NCI-H345 treated with DMSO at 0.1 percent for 48 hours (cell line): Measurements from ENCODE around the gene EAF2.
"Not testable (repeated sequence)": the region's sequence is repeated elsewhere in the genome, so short reads cannot be mapped to it uniquely, and the experiment has no call there.

Source experiments
- DNase-seq: peaks from one replicate; lab custom pipeline; 2025; ENCODE audit not compliant: unreplicated experiment; lab: John Stamatoyannopoulos, UW

The EAF2 gene

DNA sequence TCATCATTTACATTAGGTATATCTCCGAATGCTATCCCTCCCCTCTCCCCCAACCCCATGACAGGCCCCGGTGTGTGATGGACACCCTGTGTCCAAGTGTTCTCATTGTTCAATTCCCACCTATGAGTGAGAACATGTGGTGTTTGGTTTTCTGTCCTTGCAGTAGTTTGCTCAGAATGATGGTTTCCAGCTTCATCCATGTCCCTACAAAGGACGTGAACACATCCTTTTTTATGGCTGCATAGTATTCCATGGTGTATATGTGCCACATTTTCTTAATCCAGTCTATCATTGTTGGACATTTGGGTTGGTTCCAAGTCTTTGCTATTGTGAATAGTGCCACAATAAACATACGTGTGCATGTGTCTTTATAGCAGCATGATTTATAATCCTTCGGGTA lies 22.8 kb downstream of the EAF2 start:
- not testable (repeated sequence) for DNase-seq

DNA sequence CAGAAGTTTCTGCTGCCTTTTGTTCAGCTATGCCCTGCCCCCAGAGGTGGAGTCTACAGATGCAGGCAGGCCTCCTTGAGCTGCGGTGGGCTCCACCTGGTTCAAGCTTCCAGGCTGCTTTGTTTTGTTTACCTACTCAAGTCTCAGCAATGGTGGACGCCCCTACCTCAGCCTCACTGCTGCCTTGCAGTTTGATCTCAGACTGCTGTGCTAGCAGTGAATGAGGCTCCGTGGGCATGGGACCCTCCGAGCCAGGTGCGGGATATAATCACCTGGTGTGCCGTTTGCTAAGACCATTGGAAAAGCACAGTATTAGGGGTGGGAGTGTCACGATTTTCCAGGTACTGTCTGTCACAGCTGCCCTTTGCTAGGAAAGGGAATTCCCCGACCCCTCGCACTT lies 28.2 kb downstream of the EAF2 start:
- DNase-seq = not testable (repeated sequence)

DNA sequence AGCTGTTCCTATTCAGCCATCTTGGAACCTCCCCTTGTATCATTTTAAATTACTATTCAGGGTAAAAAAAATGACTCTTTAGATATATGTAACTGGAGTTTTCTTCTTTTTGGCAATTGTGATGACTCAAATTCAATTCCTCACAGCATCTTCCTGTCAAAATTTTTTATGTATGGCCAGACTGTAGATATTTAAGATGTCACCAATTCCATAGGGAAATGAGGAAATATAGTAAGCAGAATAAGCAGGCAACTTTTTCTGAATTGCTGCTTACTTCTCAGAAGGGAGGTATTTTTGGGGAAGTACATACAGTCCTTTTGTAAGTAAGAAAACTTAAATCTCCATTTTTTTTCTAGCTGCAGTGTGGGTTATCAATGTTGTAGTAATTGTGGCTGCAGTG lies 28.8 kb downstream of the EAF2 start:
- no peak for DNase-seq

DNA sequence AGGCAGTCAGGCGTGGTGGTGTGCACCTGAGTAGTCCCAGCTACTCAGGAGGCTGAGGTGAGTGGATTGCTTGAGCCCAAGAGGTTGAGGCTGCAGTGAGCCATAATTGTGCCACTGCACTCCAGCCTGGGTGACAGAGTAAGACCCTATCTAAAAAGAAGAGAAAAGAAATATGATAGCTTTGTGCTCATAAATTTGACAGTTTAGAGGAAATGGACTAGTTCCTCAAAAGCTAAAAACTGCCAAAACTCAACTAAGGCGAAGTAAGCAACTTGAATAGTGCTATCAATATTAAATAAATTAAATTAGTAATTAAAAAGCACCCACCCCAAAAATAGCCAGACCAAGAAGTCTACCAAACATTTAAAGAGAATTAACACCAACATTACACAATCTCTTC lies 34.7 kb downstream of the EAF2 start:
- no peak for DNase-seq

DNA sequence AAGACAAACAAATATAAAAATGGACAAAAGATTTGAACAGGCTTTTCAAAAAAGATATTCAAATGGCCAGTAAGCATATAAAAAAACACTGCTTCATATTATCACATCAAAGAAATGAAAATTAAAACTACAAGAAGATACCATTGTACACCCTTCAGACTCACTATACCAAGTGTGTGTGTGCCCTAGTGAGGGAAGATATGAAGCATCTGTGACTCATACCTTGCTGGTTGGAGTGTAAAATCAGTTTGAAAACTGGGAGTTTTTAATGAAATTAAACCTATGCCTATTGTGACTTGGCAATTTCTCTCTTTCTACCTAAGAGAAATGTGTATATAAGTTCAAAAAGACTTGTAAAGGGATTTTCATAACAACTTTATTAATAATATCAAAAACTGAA lies 35.7 kb downstream of the EAF2 start:
- no peak for DNase-seq

DNA sequence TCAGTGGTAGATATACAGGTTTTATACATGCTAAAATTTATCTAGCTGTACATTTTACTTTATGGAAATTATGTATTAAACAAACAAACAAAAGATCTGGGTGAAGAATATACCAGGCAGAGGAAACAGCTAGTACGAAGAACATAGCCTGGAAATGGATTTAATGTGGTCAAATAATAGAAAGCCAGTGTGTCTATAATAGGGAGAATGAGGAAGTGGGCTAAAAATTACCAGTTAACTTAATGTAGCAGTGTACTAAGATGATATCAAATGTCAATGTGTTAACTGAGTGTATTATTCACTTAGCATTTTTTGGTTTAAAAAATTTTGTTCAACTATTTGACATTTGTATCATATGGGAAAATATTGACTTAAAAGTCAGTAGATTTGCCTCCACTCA lies 36.4 kb downstream of the EAF2 start:
- no peak for DNase-seq

DNA sequence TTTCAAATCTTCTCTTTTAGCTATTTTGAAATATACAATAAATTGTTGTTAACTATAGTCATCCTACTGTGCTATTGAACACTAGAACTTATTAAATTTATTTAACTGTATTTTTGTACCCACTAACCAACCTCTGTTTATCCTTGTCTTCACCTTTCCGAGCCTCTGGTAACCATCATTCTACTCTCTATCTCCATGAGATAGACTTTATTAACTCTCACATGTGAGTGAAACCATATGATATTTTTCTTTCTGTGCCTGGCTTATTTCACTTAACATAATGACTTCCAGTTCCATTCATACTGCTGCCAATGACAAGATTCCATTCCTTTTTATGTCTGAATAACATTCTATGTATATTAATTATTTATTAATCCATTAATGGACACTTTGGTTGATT lies 43.4 kb downstream of the EAF2 start:
- no peak for DNase-seq

DNA sequence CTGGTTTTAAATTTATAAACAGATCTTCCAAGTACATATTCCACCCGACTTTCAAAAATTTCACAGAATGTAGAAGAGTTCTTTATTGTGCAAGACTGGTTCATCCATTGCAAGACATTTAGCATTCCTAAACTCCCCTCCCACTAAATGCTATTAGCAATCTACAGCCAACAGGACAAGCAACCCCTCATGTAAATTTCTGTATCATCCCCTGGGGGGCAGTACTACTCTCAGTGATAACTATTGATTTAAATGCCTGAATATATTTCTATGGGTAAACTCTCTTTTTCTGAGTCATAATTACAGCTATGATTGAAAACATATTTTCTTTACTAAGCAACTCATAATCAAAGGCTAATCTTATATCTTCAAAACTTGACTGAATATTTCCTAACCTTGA lies 48.5 kb downstream of the EAF2 start:
- no peak for DNase-seq

DNA sequence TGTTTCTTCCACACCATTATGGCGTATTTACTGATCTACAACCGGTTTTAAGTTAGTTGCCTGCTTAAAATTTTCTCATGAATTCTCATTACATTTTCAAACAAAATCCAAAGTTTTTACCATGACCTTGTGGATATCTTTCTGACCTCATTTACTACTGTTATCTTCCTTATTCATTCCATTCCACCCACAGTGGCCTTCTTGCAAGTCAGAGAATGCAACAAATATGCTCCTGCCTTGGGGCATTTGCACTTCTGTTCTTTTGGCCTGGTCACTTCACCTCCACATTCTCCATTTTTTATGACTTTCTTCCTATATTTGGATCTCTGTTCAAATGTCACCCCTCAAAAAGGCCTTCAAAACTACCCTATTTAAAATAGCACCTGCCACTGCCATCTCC lies 50.4 kb downstream of the EAF2 start:
- DNase-seq = no peak

DNA sequence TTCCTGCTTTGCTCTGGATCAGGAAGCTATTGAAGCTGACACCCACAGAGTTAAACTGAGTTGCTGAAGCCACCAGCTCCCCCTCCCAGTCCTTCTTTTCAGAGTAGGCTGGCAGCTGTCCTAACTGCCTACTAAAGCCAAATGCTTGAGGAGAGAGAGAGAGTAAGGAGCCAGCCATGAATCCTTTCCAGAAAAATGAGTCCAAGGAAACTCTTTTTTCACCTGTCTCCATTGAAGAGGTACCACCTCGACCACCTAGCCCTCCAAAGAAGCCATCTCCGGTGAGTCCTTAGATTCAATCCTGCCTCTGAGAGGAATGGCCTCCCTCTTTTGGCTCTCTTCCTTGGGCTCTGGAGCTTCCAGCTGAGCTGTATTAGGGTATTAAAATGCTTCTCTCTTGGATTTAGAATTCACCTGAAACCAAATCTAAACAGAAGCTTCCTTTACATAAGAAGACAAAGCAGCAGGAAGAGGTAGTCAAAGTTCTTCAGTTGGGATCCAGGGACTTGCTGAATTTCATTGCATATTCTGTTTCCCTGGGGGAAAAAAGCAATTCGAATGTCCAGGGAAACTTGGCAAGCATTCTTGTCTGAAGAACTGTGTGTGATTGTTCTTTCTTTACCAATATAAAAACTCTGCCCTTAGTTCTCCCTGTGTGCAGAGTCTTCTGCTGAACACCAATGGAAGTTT lies 59.4 kb downstream of the EAF2 start, which contains the start of gene SLC15A2:
Gene SLC15A2, plus strand, starts transcription at position 101 of the 690 bp plus-strand sequence. Its CDS starts 76 bp downstream, at position 177.
- DNase-seq = no peak

DNA sequence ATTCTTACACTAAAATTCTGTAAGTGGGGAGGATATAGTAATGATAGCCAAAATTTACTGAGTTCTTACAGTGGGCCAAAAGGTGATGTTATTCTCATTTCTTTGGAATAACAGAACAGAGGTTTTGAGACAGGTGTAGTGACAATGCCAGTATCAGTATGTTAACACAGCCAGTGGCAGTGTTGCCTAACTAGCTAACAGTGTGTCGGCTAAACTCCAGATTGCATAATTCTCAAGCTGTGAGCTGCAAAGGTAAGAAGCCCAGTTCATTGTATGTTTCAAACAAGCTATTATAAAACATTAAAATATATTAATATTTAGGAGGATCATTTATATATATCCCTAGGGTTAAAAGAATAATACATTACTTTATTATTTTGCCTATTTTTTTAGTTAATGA lies 60.1 kb downstream of the EAF2 start:
- no peak for DNase-seq

DNA sequence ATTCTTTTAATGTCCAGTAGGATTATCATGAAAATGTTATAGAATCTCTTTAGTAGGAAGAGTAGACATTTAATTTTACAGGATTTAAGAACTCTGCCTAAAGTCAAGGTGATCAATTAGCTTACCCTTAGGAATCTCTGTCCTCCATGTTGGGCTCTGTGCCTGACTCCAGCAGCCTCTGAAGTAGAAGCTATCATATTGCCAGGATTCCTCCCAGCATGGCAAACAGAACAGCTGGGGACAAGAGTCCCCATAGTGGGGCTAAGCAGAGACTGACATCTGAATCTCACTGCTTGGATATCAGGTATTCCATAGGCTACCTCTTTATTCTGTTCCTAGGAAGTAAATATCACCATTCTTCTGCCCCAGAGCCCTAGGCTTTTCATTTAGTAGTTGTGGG lies 60.7 kb downstream of the EAF2 start:
- no peak for DNase-seq

DNA sequence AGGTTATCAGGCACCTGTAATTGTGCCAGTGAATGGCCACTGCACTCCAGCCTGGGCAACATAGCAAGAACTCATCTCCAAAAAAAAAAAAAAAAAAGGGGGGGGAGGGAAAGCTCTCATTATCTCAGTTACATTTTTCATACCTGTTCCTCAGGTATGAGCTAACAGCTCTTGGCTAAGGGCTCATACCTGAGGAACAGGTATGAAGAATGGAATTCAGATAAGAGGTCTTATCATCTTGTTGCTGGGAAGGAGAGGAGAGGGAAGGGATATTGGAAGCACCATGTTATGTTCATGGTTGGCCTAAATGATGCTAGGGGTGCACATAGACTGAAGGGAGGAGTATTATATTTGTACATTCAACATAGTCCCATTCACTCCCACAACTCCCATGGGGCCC lies 61.8 kb downstream of the EAF2 start:
- no peak for DNase-seq

DNA sequence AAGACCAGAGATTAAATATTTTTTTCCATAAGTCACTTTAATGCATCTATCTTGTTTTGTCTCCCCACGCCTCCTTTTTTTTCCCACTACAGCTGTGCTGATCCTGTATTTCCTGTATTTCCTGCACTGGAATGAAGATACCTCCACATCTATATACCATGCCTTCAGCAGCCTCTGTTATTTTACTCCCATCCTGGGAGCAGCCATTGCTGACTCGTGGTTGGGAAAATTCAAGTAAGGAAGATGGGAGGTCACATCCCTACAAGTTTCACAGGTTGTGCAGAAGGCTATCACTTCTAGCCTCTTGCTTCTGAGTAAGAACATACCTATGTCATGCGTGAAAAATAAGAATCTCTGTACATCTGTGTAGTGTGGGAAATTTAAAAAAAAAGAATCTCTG lies 62.3 kb downstream of the EAF2 start:
- no peak for DNase-seq

DNA sequence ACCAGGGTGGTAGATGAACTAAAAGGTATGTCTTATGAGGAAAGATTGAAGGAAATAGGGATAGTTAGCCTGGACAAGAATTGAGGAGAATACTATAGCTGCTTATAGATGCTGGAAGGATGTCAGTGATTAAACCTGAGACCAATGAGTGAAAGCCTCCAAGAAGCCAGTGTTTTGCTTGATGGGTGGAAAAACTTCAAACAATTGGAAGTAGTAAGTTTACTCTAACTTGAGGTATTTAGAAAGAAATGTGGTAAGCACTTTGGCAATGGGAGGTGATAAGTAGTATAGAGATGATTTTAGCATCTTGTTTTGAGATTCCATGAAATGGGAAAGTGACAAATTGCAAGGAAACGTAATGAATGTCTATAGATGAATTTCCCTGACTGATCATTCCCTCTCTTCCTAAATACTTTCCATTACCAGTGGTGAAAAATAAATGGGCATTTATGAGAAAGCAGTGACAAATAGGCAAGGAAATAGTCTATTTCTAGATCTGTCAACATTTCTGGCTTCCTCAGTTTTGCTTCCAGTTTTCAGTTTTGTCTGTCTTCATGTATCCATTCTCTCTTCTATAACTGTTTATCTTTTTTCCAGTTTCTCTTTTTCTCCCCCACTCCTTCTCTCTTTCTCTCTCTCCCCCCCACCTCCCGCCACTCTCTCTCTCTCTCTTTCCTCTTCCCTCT lies 78.4 kb downstream of the EAF2 start:
- DNase-seq = no peak

DNA sequence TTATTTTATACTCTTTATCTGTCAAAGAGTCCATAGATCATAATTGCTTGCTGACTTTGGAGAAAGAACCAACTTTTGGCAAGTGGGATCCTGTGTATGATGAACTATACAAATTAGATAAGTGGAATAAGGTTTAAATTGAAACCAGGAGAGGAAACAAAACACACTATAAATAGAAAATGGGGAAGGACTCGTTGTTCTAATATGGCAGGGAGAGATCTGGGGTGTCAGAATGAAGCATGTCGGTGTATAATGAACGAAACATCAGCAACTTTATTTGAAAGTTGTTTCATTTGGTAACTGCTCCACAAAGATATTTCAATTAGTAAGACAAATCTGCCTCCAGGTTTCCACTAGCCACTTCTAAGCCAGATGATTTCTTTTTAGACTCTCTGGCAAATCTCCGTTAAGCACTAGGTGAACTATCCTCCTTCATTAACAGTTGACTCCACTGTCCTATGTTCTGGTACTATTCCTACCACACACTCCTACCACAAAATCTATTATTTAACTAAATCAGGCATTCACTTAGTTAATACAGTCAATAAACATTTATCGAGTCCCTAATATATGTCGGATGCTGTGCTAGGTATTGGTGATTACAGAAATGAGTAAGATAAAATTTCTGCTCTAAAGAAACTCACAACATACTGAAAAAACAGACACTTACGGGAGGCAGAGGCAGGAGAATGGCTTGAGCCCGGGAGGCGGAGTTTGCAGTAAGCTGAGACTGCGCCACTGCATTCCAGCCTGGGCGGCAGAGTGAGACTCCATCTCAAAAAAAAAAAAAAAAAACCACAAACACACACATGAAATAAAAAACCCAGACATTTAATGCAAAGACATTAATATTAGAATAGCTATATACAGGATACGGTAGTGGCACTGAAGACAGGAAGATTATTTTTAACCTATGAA lies 79.3 kb downstream of the EAF2 start:
- no peak for DNase-seq

DNA sequence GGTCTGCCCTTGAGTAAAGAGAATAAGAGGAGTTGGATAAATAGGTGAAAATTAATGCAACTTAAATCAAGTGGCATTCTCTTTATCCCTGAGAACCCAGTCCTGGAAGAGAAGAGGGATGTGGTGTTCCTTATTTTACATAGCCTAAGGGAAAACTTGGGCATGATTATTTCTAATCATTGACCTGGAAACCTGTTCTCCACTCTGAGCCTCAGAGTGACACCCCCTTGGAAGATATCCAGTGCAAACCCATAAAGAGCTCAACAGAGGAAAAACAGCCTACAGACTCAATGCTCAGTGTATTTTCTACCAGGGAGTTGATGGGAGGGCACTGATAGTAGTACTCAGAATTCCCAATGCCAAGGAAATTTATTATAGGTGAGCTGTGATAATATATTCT lies 81.2 kb downstream of the EAF2 start:
- DNase-seq = no peak

DNA sequence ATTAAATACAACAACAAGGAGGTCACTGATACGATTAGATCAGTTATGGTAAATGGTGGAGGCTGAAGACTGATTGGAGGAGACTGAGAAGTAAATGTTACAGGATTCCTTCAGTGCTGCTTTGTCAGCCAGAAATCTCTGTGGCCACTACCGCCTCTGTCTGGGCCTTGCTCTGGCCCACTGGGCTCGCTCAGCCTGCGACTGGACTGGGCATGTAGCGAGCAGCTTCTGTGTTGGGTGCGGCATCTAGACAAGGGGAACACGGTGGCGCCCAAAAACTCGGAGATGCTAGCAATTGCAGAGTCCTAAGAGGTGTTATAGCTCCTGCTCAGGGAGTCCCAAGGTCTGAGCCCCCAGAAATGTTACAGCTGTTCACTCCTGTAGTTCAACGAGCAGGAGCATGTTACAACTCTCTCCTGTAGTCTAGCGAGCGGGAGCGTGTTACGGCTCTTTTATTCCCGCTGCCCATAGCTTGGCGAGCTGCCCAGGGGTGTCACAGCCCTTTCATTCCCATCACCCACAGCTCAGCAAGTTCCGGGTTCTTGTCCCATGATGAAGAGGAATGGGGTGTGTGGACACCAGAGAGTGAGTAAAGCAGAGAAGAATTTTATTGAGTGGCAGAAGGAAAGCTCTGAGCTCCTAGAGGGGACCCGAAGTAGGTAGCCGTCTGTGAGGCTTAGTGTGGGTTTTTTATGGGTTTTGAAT lies 83.9 kb downstream of the EAF2 start:
- DNase-seq = no peak

DNA sequence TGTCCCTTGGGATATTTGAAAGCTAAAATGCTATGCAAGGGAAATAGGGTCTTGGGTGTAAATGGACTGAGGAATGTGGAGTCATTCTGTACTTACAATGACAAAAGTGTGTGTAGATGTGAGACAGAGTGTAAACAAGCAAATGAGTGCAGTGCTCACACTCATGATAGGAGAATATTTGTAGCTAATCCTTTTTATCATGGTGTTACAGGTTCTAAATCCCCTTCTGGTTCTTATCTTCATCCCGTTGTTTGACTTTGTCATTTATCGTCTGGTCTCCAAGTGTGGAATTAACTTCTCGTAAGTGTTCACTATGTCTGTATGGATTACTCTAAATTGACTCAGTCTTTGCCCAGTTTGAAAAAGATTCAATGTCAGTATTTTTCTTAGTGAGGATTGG lies 89.7 kb downstream of the EAF2 start:
- no peak for DNase-seq

DNA sequence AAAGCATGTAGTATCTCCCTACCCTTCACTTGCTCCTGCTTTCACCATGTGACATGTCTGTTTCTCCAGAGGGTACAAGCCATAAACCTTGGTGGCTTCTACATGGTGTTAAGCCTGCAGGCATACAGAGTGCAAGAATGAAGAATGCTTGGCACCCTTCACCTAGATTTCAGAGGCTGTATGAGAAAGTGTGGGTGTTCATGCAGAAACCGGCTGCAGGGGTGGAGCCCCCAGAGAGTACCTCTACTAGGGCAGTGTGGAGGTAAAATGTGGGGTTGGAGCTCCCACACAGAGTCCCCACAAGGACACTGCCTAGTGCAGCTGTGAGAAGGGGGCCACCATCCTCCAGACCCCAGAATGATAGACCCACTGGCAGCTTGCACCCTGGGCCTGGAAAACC lies 91.4 kb downstream of the EAF2 start:
- DNase-seq = no peak
